ENCODE results near the gene DIS3L2.
"Not testable (repeated sequence)": the region's sequence is repeated elsewhere in the genome, so short reads cannot be mapped to it uniquely, and the experiment has no call there.

The DIS3L2 gene

DNA sequence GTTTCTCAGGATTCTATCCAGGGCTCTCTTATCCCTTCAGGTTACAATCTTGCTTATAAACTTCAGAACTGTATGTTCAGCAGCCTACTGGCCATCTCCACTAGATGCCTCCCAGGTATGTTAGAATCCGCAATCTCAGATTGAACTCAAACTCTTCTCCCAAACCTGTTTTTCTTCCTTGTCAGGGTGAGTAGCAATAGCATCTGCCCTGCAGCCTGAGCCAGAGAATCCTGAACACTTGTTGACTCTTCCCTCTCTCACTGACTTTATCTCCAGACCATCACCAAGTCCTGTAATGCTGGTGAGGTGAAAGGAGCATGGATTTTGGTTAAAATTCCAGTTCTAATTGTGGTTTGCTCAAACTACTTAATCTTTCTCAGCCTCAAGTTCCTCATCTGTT is 334.5 kb downstream of the DIS3L2 start:
- DNase-seq (ENCODE audit: low read depth in 2 of 2), result no peak

DNA sequence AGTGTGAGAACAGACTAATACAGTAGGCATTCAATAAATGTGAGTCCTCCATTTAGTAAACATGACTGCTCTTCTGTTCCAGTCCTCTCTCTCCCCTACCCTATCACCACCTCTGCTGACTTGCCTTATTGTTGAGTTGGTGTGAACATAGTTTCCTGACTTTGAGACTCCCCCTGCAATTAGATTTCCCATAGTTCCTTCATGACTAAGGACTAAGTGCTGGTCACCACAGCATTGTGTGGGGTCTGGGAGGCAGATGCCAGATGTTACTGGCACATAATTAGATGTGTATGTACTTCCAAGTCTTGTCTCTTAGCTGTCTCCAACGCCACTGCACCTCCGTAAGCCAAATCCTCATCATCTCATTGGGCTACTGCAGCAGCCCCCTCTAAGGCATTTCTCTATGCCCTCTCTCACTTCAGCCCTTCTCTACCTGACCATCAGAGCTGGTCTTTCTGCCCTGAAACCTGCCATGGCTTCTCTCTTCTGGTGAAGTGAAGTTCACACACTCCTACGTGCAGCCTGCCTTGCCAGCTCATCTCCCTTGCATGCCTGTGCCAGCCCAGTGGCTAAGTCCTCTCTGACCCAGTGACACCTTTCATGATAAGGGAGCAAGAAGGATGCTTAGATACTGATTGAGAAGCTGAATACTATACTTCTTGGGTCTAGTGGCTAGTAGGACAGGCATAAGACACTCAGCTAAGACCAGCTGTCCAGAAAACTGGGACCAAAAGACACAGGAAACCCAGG is 335.4 kb downstream of the DIS3L2 start:
- DNase-seq (ENCODE audit: low read depth in 2 of 2), result no peak

DNA sequence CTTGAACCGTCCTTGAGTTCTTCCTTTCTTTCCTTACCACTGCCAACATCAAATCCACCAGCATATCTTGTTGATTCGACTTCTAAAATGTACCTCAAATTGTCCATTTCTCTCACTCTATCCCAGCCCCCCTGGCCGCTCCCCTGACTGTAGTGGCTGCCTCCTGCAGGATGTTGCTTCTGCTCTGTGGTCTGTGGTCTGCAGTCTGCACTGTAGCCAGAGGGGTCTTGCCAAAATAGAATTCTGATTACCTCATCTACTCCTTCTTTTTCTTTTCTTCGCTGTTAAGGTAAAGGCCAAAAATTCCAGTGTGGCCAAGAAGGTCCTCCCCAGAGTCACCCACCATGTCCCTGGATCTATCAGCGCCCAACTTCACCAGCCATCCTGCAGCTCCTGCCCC is 337.6 kb downstream of the DIS3L2 start:
- DNase-seq (ENCODE audit: low read depth in 2 of 2), result no peak

DNA sequence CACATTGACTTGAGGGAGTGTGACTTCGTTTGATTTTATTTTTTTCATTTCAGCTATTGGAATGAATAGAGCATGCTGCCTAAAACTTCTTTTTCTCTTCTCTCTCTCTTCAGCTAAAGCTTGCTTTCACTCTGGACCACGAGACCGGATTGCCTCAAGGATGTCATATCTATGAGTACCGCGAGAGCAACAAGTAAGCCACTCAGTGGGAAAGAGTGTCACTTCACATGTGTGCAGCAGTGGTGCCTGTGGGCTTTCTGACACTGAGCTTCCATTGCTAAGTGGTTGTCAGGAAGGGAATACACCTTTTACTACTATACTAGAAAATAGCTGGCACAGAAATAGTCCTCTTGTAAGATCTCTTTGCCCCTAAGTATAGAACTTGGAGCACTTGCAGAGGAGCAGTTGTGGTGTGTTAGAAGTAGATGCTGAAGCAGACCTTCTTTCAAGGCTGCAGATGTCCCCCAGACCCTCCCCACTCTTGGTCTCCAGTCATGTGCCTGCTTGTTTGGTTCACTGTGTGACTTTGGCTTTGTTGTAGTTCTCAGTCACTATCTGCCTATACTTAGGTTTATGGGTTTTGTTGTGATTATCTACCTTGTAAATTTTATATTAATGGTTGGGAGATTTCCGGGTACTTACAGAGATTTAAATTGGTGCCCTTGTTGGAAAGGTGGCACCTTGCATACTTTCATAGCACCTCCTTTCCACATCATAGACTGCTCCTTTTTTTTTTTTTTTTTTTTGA is 338.6 kb downstream of the DIS3L2 start:
- no peak for DNase-seq (ENCODE audit: low read depth in 2 of 2)

DNA sequence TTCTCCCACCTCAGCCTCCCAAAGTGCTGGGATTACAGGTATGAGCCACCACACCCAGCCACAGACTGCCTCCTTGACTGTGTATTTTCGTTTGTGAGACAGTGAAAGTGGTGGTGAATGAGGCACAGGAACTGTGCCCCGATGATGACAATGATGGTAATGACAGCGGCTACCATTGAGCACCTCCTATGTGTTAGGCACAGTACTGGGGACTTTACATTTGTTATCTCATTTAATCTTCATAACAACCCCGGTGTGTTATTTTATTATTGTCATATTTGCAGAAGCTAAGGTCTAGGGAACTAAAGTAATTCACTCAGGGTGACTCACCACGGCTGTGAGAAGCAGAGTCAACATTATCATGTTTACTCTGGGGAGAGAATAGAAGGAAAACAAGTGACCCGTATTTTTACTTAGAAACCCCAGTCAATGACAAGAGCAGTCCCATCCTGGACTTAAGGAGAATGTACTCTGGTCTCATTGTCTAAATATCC is 339.4 kb downstream of the DIS3L2 start:
- DNase-seq (ENCODE audit: low read depth in 2 of 2), result no peak

DNA sequence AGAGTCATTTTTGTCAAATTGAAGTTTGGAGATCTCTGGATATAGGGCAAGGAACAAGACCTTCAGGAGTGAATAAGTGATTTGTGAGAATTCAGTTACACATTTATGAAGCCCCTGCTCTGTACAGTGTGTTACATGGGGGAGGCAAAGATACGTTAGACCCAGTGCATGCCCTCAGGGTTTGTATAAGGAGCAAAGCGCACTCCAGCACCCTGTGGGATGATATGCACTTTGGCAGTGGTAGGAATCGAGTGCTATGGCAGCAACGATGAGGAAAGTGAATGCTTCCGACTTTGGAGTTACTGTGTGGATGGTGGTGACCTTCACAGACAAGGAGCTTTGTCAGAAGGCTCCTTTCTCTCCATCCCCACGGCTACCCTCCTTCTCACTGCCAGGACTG is 342.7 kb downstream of the DIS3L2 start:
- no peak for DNase-seq (ENCODE audit: low read depth in 2 of 2)

DNA sequence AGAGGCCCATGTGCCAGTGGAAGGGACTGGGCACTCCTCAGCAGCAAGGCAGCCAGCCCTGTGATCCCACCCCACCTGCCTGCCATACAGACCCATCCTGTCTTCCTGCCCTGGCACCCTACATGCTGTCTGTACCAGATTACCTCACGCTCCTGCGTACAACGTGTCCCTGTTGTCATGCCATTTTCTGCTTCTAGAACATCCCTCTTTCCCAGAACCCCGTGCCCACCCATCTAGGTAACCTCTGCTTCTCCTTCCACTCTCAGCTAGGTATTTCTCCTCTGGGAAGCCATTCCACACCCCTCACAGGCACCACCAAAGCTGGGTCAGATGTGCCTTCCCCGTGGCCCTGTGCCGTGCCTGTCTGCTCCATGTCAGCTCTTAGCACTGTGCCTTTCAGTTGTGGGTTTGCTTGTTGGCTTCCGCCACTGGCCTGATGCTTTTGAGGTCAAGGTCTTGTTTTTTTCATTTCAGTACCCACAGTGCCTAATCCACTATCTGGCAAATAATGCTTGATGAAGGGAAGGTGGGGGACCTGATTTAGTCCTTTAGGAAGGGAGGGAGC is 345.3 kb downstream of the DIS3L2 start:
- no peak for DNase-seq (ENCODE audit: low read depth in 2 of 2)

DNA sequence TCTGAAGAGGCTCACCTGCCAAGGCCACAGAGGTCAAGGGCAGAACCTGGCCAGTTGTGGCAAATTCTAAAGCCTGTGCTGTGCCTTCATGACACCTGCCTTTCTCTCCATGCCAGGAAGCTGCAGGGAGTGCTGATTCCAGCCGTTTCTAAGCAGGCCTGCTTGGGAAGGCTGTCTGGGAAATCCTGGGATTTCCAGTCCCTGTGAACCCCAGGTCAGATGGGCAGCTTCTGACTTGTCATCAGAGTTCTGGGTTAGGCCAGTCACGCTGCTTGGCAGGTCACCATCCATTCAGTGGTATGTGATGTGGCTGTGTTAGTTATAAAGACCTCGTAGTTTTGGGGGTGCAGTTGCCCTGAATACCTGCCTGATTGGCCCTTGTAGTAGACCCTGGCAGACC is 346.3 kb downstream of the DIS3L2 start:
- DNase-seq (ENCODE audit: low read depth in 2 of 2), result no peak

DNA sequence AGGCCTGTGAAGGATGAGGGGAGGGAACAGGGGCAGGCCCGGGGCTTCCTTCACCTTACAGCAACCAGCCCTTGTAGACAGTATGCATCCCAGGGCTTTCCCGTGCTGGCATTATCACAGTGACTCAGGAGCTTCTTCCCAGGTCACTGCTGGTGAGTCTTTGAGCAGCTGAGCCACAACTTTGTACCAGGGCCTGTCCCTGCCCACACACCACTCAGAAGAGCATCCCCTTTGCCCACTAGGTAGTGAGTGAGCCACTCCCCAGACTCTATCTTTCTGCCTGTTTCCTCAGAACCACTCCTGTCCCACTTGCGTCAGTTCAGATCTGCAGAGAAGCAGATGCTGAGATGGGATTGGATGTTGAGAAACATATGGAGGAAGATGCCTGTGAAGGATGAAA is 347.5 kb downstream of the DIS3L2 start:
- DNase-seq (ENCODE audit: low read depth in 2 of 2), result no peak

DNA sequence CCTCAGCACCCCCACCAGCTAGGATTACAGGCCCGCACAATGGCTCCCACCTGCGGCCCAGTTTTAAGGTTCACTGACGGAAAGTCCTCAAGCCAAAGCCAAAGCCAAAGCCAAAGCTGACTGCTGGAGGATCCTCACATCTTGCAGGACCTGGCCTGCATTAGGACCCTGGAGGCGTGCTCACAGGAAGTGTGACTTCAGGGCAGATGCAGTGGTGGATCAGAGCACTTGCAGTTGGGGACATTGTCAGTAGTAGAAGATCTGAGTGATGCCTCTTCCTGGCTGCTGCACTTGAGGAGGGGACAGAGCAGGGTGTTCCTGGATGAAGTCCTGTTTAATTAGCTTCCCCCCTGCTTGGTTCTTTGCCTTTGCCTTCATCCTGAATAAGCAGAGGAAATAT is 348.1 kb downstream of the DIS3L2 start:
- DNase-seq (ENCODE audit: low read depth in 2 of 2), result no peak

DNA sequence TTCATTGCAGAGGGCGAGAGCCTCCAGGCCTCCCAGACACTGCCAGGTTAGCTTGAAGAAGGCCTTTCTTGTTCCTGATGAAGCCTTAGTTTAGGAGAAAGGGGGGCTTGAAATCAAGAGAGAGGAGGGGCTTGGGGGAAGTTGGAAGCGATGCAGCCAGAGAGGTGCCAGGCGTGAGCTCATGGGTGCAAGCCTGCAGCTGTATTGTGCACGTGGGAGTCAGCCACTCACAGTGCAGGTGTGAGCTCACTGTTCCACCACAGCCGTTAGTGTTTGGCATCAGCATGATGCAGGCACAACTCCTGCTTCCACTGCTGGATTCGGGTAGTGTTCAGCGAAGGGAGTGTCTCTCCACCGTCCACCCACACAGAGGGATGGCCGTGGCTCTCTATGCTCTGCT is 348.6 kb downstream of the DIS3L2 start:
- no peak for DNase-seq (ENCODE audit: low read depth in 2 of 2)

DNA sequence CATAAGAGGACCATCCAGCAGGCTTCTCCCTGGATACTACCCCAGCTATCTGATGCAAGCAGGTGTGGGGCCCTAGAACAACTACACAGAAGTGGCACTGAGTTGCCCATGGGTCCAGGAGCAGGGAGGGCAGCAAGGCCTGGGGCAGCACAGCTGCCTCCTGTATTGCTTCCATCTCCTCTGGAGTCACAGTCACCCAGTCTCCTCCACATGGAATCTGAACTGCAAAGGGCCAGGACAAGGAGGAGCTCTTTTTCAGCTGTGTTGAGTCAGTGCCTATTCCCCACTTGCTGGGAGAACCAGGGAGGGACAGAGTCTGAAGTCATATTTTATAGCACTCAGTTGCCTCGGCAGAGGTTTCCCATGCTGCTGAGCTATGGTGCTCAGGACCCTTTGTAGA is 349.2 kb downstream of the DIS3L2 start:
- DNase-seq (ENCODE audit: low read depth in 2 of 2), result no peak

DNA sequence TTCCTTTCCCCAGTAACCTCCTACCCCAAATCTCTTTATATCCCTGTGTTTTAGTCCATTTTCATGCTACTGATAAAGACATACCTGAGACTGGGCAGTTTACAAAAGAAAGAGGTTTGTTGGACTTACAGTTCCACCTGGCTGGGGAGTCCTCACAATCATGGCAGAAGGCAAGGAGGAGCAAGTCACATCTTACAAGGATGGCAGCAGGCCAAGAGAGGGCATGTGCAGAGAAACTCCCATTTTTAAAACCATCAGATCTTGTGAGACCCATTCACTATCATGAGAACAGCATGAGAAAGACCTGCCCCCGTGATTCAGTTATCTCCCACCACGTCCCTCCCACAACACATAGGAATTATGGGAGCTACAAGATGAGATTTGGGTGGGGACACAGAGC is 352.1 kb downstream of the DIS3L2 start:
- not testable (repeated sequence) for DNase-seq (ENCODE audit: low read depth in 2 of 2)

DNA sequence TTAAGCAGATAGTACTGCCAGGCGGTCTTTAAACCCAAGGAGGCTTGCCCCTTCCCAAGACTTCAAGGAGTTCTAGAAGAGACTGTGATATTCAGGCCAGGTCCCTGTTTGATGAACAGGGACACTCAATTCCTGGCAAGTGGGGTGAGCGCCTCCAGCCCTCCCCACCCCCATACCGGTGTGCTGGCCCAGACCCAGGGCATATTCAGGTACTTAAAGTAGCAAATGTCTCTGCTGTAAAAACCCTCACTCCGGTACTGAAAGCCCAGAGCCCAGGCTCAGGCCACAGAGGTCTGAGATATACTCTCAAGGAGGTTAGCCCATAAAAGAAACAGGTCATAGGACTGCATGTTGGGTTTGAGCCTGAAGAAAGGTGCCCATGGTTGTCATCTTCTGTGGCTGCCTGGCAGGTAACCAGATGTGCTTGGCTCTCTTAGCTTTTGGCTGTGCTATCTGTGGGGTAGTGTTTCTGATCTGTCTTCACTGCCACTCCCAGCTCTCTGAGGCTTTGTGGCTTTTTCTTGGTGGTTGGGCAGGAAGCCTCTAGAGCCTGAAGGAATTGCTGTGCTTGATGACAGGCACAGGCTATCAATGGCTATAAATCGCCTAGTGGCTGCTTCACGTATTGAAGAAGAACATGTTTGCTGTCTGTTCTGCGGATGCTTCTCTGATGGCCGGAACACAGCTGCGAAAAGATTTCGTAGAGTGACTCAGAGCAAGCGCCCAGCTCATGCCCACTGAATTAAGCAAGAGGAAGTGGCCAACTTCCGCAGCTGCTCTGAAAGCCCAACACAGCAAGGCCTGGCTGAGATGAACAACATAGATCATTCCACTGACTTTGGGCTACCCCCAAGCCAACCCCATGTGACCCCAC is 353.8 kb downstream of the DIS3L2 start:
- DNase-seq (ENCODE audit: low read depth in 2 of 2), result peak; percentile 57 to 58

DNA sequence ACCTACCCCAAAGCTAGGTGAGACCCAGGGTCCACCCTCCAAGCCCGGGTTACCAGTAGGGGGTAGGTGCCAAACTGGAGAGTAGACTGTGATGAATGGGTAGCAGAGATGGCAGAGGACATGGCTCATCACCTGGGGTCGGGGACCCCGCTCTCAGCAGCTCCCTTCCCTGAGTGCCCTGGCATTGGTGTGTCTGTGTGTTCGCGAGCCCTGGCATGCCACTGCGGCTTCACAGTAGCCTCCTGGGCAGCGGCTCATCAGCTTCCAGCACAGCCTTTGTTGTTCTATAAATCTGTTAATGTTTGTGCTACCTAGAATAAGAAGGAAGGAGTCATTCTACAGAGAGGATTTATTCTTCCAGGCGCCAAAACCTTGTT is 354.4 kb downstream of the DIS3L2 start:
- DNase-seq (ENCODE audit: low read depth in 2 of 2), result no peak

DNA sequence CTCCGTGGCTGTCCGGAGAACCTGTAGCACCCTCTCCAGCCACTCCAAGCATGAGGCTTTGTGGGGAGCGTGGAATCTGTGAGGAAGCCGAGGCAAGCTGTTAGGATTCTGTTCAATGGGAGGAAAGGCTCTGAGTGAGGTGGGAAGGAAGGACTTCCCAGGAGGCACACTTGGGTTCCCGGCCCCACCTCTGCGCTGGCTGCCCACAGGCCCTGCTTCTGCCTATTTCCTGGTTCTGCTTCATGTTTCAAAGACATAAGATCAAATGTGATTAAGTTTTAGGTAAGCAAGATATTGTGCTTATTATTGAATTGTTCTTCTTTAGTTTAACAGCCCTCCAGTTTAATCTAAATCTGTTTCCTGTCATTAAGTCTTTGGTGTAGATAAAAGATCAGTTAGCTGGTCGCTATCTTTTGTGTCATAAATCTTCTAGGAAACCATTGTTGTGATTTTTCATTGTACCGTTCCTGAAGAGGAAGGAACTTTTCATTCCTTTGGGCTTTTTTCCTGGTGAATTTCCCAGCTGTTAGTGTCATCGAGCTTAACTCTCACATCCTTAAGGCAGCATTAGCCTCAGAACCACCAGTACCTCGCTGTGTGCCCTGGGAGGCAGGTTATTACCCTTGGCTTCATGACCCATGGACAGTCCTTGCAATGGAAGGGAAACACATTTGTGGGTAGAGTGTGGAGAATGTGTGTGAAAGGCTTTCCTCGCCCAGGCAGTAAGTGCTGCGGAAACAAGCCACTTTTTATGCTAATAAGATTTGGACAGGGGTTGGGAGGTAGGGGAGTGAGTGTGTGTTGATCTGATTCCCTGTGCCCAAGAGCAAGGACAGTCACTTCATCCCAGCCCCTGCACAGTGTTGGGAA is 355.2 kb downstream of the DIS3L2 start:
- DNase-seq (ENCODE audit: low read depth in 2 of 2), result no peak

DNA sequence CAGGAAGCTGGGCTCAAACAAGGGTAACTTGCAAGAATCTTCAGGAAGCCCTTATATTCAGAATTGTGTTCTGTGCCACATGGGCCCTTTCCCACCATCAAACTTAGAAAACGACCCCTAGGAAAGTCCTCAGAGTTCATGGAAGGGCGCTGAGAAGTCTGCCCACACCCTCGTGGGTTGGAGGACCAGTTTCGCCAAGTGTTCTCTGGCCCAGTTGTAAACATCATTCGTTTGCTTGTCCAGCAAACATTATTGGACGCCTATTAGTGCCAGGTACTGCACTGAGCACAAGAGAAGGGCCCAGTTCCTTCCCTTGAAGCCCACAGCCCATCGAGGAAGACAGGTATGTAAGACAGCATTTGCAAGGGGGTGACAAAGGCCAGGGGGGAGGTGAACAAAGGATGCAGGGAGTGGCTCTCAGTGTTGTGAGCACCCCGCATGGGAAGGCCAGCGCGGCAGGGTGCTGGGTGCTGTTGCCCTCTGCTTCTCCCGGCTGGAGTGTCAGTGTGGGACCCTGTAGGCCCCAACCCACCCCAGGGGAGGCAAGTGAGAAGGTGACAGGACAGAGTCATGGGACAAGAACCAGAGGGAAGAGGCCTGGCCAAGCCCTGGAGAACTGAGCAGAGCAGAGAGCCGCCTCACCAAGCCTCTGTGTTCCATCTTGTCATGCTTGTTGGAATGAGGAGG is 356.8 kb downstream of the DIS3L2 start:
- no peak for DNase-seq (ENCODE audit: low read depth in 2 of 2)

DNA sequence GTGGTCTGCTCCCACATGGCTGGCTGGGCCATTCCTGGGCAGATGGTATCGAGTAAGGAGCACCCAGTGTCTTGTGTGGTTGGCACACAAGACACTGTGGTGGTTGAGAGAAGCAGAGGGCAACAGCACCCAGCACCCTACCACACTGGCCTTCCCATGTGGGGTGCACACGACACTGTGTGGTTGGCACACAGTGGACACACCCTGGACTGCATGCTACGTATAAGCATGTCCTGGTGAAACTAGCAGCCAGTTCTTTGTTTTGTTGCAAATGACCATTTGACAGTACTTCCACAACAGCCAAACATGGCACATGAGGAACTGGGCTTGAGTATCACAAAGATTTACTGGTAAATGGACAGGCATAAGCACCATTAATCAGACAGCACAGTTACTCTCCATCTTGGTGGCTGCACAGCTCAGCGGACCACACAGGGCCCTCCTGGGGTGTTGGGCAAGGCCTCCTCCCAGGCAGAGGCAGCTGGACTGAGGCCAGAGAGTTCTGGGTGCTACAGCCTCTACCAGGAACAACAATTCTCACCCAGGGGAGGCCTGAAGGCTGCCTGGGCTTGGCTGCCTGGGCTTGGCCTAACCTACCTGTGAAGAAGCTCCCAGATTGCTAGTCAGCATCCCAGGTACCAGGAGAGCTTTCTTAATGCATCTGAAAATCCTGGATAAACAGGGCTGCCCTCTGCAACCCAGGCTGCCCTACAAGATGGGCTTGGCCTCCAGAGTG is 357.7 kb downstream of the DIS3L2 start:
- DNase-seq (ENCODE audit: low read depth in 2 of 2), result no peak

DNA sequence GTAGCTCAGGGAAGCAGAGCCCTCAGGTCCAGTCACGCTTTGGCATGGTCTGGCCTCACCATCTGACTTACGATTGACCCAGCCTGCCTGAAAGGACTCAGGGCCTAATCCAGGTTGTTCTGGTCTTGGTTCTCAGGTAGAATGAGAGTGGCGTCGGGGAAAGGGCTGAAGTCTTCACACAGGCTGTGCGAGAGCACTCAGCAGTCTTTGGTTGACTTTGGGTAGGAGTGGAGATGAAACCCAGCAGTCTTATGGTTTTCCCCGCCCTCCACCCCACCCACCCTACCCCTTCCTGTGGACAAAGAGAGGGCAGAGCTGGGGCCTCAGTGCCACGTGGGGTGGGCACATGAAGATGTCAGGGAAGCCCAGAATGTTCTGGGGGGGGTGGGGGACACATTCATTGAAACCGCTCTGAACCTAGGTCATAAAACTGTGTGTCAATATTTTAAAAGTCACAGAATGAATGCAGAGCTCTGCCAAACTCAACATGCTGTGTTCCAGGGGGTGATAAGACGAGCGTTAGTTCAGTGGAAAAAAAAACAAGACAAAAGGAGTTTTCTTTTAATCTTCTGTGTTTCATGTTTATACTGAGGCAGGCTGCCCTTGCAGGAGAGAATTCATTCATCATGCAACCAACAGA is 358.4 kb downstream of the DIS3L2 start:
- DNase-seq (ENCODE audit: low read depth in 2 of 2), result no peak

All from stimulated activated CD8-positive, alpha-beta memory T cell treated with anti-CD3 and anti-CD28 coated beads, Interleukin-2, amount 100 ng/mL, for 1 hour (primary cell).